ENCODE measurements around the gene DGCR8. TPM values are rescaled to one million over a fixed set of nuclear protein-coding genes. Genes with fewer than 3 reads are reported as not detected.
A peak's percentile ranks its signal among the peaks of the same experiment; 100 is the strongest.

The DGCR8 gene
- total and polyA plus RNA-seq, 2 of the 4 experiments (the other 2 are of a cell fraction) = 16.7 to 25.3 TPM

DNA sequence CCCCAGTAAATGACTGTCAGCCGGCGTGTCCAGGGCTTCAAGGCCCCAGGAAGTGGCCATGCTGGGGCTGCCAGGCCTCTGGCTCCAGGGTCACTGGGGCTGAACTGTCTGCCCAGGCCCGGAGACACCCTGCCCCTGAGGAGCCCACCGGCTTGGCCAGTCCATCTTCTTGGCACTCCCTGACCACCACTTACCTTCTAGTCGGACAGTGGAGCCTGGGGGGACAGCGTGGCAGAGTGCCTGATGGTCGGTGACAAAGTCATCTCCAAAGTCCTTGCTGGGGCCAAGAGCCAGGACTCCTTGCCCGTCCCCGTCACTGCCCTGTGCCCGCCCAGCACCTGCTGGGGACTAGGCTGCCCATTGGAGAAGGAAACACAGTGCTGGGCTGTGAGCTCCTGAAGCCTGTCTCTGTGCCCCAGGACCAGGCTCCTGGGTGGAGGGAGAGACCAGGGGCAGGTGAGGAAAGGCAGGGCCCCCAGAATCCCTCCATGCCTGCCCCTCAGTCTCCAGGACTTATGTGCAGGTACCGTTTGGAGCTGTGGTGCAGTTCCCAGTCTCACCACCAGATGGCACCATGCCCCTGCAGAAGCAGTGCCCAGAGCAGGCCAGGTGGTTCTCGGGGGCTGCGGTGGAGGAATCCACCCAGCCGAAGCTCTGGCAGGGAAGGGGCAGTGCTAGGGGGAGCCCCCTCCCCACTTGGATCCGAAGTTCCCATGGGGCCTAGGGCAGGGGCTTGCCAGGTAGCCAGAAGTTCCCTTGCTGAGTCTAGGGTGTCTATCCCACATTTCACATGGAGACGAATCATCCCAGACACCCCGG lies 76.8 kb downstream of the DGCR8 start (continued):
- TF ChIP-seq MXI1 (IDR thresholded peaks at IDR 0.05; ENCODE audit: borderline replicate concordance, low read depth, low read length) = no peak
- peak; percentile 98 for TF ChIP-seq SMC3 (IDR thresholded peaks at IDR 0.05; ENCODE audit: low read depth, low read length)
- TF ChIP-seq BHLHE40 (IDR thresholded peaks at IDR 0.05; ENCODE audit: low read depth, low read length) = no peak

GRCh38 chr22:20157430-20158183 lies 77.6 kb downstream of the DGCR8 start:
- TF ChIP-seq MAZ (IDR thresholded peaks at IDR 0.05; ENCODE audit: borderline replicate concordance, low read depth, low read length) (no peak), CHD1 (IDR thresholded peaks at IDR 0.05; ENCODE audit: low read depth, low read length) (no peak)
- TF ChIP-seq, protein P1, sequence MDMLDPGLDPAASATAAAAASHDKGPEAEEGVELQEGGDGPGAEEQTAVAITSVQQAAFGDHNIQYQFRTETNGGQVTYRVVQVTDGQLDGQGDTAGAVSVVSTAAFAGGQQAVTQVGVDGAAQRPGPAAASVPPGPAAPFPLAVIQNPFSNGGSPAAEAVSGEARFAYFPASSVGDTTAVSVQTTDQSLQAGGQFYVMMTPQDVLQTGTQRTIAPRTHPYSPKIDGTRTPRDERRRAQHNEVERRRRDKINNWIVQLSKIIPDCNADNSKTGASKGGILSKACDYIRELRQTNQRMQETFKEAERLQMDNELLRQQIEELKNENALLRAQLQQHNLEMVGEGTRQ (IDR thresholded peaks at IDR 0.05; ENCODE audit: low read depth, low read length) = no peak
- H2BK15ac ChIP-seq (ENCODE audit: low read depth, low read length) = no peak overlapping the region

More at GRCh38 chr22:20157430-20158183, 77.6 kb downstream of the DGCR8 start:
- no peak overlapping the region for H4K8ac ChIP-seq (ENCODE audit: low read depth in 2 of 2, low read length in 2 of 2)
- ChIA-PET POLR2A (ENCODE audit: unreplicated experiment) (no interaction called here), CTCF (interaction anchor here (0.6 to 1.5 kb wide), 2 partner anchors 129 to 236 kb away, joined by 3 read pairs; no protein-coding TSS in a partner anchor)
- in situ Hi-C loops (cut with MboI; ENCODE audit: low sequenced_read_pairs) (loop anchor here (5.0 to 10.0 kb wide), 2 partner anchors 135 to 297 kb away; no protein-coding TSS in a partner anchor), dilution Hi-C loops (cut with HindIII; ENCODE audit: low sequenced_read_pairs, unreplicated experiment) (no loop called here), intact Hi-C loops (cut with micrococcal nuclease) (loop anchor here (1.0 to 5.0 kb wide), 3 partner anchors 111 to 300 kb away; partner anchors contain the start of gene RTN4R)
- no peak overlapping the region for H3K27ac ChIP-seq (ENCODE audit: insufficient read depth, low read length)
- no peak overlapping the region for H2AFZ ChIP-seq (replicated peaks; ENCODE audit: low read length, poor library complexity)
- no peak overlapping the region for H2BK120ac ChIP-seq (ENCODE audit: low read depth, low read length)
- peaks cover 11% of the 10 kb centered on the region; the same call in 1 of the 2 replicates for H4K20me1 ChIP-seq (ENCODE audit: insufficient read depth, low read length)
- H3K14ac ChIP-seq (replicated peaks; ENCODE audit: low read depth, low read length) = no peak overlapping the region
- no peak for DNase-seq
- no peak overlapping the region for H2AK9ac ChIP-seq (replicated peaks; ENCODE audit: low read depth, low read length, poor library complexity)
- ATAC-seq (ENCODE audit: low read depth) = no peak
- no peak overlapping the region for H3K4me3 ChIP-seq (ENCODE audit: insufficient read depth, low read depth, low read length)
- H3K23ac ChIP-seq (ENCODE audit: low read depth, low read length) = no peak overlapping the region
- H3K27me3 ChIP-seq (ENCODE audit: control insufficient read depth, insufficient read depth, low read length) = peaks cover 13% of the 10 kb centered on the region
- H3K4ac ChIP-seq (ENCODE audit: low read depth, low read length) = no peak overlapping the region
- H3K36me3 ChIP-seq (ENCODE audit: control insufficient read depth, insufficient read depth, low read length) = no peaks in the 10 kb centered on the region
- peaks cover 6% of the 10 kb centered on the region for H3K4me1 ChIP-seq (ENCODE audit: control insufficient read depth, insufficient read depth, low read length)
- no peak overlapping the region for H4K91ac ChIP-seq (ENCODE audit: insufficient read depth, low read depth, low read length)
- H3K56ac ChIP-seq (ENCODE audit: extremely low read depth, insufficient read depth, low read length) = no peak overlapping the region
- no peaks in the 10 kb centered on the region for H3K9me1 ChIP-seq (ENCODE audit: insufficient read depth, low read length)
- BruUV-seq (replicated peaks) = no TSS peak
- H3K9me3 ChIP-seq (ENCODE audit: control insufficient read depth, insufficient read depth, low read length) = no peaks in the 10 kb centered on the region
- no peak overlapping the region for H3K18ac ChIP-seq (ENCODE audit: low read depth, low read length)
- H3K9ac ChIP-seq (ENCODE audit: low read depth, low read length) = no peak overlapping the region
- H3K4me2 ChIP-seq (ENCODE audit: low read depth, low read length) = no peak overlapping the region
- no peak overlapping the region for H4K5ac ChIP-seq (ENCODE audit: low read depth, low read length)
- no peak overlapping the region for H2BK5ac ChIP-seq (ENCODE audit: low read depth, low read length, poor library complexity, severe bottlenecking)
- no peak overlapping the region for H2BK20ac ChIP-seq (ENCODE audit: low read depth, low read length)
- H2AK5ac ChIP-seq (ENCODE audit: low read depth, low read length) = no peak overlapping the region
- H3K79me1 ChIP-seq (ENCODE audit: low read depth in 1 of 2, low read length in 2 of 2) = no peaks in the 10 kb centered on the region
- WGBS, 2 experiments (ENCODE audit: extremely low coverage in 2 of 2, insufficient read length in 1 of 2) = 40% methylated on average over 1 of the region's 15 CpGs; no CpG with 5 or more reads in 1 of the 2 experiments
